Measurements from ENCODE around the gene GLB1L.

Gene GLB1L

GRCh38 chr2:219282375-219282774 is 37.1 kb upstream of the GLB1L start:
- no peak overlapping the region for H3K4me3 Mint-ChIP-seq
- no peaks in the 10 kb centered on the region for H3K9me3 Mint-ChIP-seq
- no peak for TF ChIP-seq CTCF (IDR thresholded peaks at IDR 0.05; ENCODE audit: unreplicated experiment in 3 of 3)
- peaks cover 26% of the 10 kb centered on the region for H3K36me3 Mint-ChIP-seq (ENCODE audit: low read depth)
- peaks cover 60% of the 10 kb centered on the region for H3K4me1 Mint-ChIP-seq
- no peak overlapping the region for H3K27ac Mint-ChIP-seq
- peaks cover 10% of the 10 kb centered on the region for H3K27me3 Mint-ChIP-seq (ENCODE audit: low read depth)

GRCh38 chr2:219281588-219281987 is 36.3 kb upstream of the GLB1L start:
- no peaks in the 10 kb centered on the region for H3K9me3 Mint-ChIP-seq
- peaks cover 26% of the 10 kb centered on the region for H3K36me3 Mint-ChIP-seq (ENCODE audit: low read depth)
- TF ChIP-seq CTCF (IDR thresholded peaks at IDR 0.05; ENCODE audit: unreplicated experiment in 3 of 3): no peak
- H3K4me3 Mint-ChIP-seq: peak overlapping the region in 2 of 3 experiments; percentile 21 to 95
- peak overlapping the region in 2 of 3 experiments; percentile 37 to 97 for H3K27ac Mint-ChIP-seq
- H3K27me3 Mint-ChIP-seq (ENCODE audit: low read depth): peaks cover 10% of the 10 kb centered on the region
- H3K4me1 Mint-ChIP-seq: peaks cover 63% of the 10 kb centered on the region

GRCh38 chr2:219280651-219281050 is 35.4 kb upstream of the GLB1L start:
- H3K36me3 Mint-ChIP-seq (ENCODE audit: low read depth): peaks cover 26% of the 10 kb centered on the region
- H3K9me3 Mint-ChIP-seq: no peaks in the 10 kb centered on the region
- H3K27me3 Mint-ChIP-seq (ENCODE audit: low read depth): peaks cover 10% of the 10 kb centered on the region
- TF ChIP-seq CTCF (IDR thresholded peaks at IDR 0.05; ENCODE audit: unreplicated experiment in 3 of 3): no peak
- H3K4me1 Mint-ChIP-seq: peaks cover 56% of the 10 kb centered on the region
- peak overlapping the region; percentile 92 to 95 (median 93) for H3K4me3 Mint-ChIP-seq
- peak overlapping the region in 1 of 3 experiments; percentile 97 for H3K27ac Mint-ChIP-seq

- no peaks in the 10 kb centered on the region for H3K9me3 Mint-ChIP-seq
- peaks cover 10% of the 10 kb centered on the region for H3K27me3 Mint-ChIP-seq (ENCODE audit: low read depth)
- peaks cover 22% of the 10 kb centered on the region for H3K36me3 Mint-ChIP-seq (ENCODE audit: low read depth)
- H3K4me1 Mint-ChIP-seq: peaks cover 51% of the 10 kb centered on the region
- peak overlapping the region; percentile 92 to 95 (median 93) for H3K4me3 Mint-ChIP-seq
- H3K27ac Mint-ChIP-seq: peak overlapping the region; percentile 86 to 97 (median 92)
- no peak for TF ChIP-seq CTCF (IDR thresholded peaks at IDR 0.05; ENCODE audit: unreplicated experiment in 3 of 3)
Measured at GRCh38 chr2:219279916-219280516, 34.8 kb upstream of the GLB1L start.

- Mint-ChIP-seq H3K4me3 (peak within 1 kb of the TSS; percentile 92 to 95 (median 93)), H3K27ac (peak within 1 kb of the TSS; percentile 86 to 97 (median 92)), H3K9me3 (no peaks in the 10 kb centered on the region), H3K27me3 (ENCODE audit: low read depth) (peaks cover 14% of the 10 kb centered on the region), H3K36me3 (ENCODE audit: low read depth) (peaks cover 22% of the 10 kb centered on the region), H3K4me1 (peaks cover 56% of the 10 kb centered on the region)
- TF ChIP-seq CTCF (IDR thresholded peaks at IDR 0.05; ENCODE audit: unreplicated experiment in 3 of 3): peak in 2 of 3 experiments; percentile 14 to 16
Measured at GRCh38 chr2:219279151-219279915, 34.1 kb upstream of the GLB1L start, which contains the start of gene DNAJB2. Gene DNAJB2, plus strand, starts transcription at chr2:219279366. Its CDS starts 468 bp downstream, at chr2:219279834.

All from nephron (organoid).